ENCODE data around the gene ORMDL2.

ORMDL2 gene

GRCh38 chr12:55817345-55818139 is at the start of gene ORMDL2, which contains the start of gene SARNP:
Gene ORMDL2 (plus strand): TSS chr12:55818041. CDS start chr12:55819000, 959 bp downstream.
Gene SARNP (minus strand): TSS chr12:55817724. CDS start chr12:55817701, 23 bp downstream.
- DNase-seq (ENCODE audit: low read depth in 2 of 2), result peak; percentile 90 to 96

- no peak for DNase-seq (ENCODE audit: low read depth in 2 of 2)
Observed at GRCh38 chr12:55771736-55772135, 46.1 kb upstream of the ORMDL2 start.

- DNase-seq (ENCODE audit: low read depth in 2 of 2), result no peak
Observed at GRCh38 chr12:55777856-55778255, 40.0 kb upstream of the ORMDL2 start.

GRCh38 chr12:55780685-55781084 is 37.2 kb upstream of the ORMDL2 start:
- DNase-seq (ENCODE audit: low read depth in 2 of 2), result no peak

GRCh38 chr12:55788546-55788945 is 29.3 kb upstream of the ORMDL2 start:
- DNase-seq (ENCODE audit: low read depth in 2 of 2), result no peak

GRCh38 chr12:55789171-55789570 is 28.7 kb upstream of the ORMDL2 start:
- no peak for DNase-seq (ENCODE audit: low read depth in 2 of 2)

GRCh38 chr12:55789893-55790292 is 27.9 kb upstream of the ORMDL2 start:
- no peak for DNase-seq (ENCODE audit: low read depth in 2 of 2)

GRCh38 chr12:55795950-55796349 is 21.9 kb upstream of the ORMDL2 start:
- no peak for DNase-seq (ENCODE audit: low read depth in 2 of 2)

- DNase-seq (ENCODE audit: low read depth in 2 of 2), result no peak
Observed at GRCh38 chr12:55797068-55797467, 20.8 kb upstream of the ORMDL2 start.

GRCh38 chr12:55797550-55797949 is 20.3 kb upstream of the ORMDL2 start:
- DNase-seq (ENCODE audit: low read depth in 2 of 2), result no peak

GRCh38 chr12:55806982-55807381 is 10.9 kb upstream of the ORMDL2 start:
- no peak for DNase-seq (ENCODE audit: low read depth in 2 of 2)

GRCh38 chr12:55809274-55809673 is 8.6 kb upstream of the ORMDL2 start:
- DNase-seq (ENCODE audit: low read depth in 2 of 2), result no peak

GRCh38 chr12:55812088-55812487 is 5.8 kb upstream of the ORMDL2 start:
- DNase-seq (ENCODE audit: low read depth in 2 of 2), result no peak

- DNase-seq (ENCODE audit: low read depth in 2 of 2), result no peak
Observed at GRCh38 chr12:55814257-55814656, 3.6 kb upstream of the ORMDL2 start.

- DNase-seq (ENCODE audit: low read depth in 2 of 2), result no peak
Observed at GRCh38 chr12:55815473-55815872, 2.4 kb upstream of the ORMDL2 start.

- DNase-seq (ENCODE audit: low read depth in 2 of 2), result no peak
Observed at GRCh38 chr12:55816881-55817344, 928 bp upstream of the ORMDL2 start.

GRCh38 chr12:55818140-55818728 is 393 bp downstream of the ORMDL2 start:
- no peak for DNase-seq (ENCODE audit: low read depth in 2 of 2)

- no peak for DNase-seq (ENCODE audit: low read depth in 2 of 2)
Observed at GRCh38 chr12:55818886-55819285, 1.0 kb downstream of the ORMDL2 start.

- no peak for DNase-seq (ENCODE audit: low read depth in 2 of 2)
Observed at GRCh38 chr12:55820679-55821078, 2.8 kb downstream of the ORMDL2 start.

- no peak for DNase-seq (ENCODE audit: low read depth in 2 of 2)
Observed at GRCh38 chr12:55822228-55822627, 4.4 kb downstream of the ORMDL2 start.

GRCh38 chr12:55823419-55823818 is 5.6 kb downstream of the ORMDL2 start:
- no peak for DNase-seq (ENCODE audit: low read depth in 2 of 2)

- no peak for DNase-seq (ENCODE audit: low read depth in 2 of 2)
Observed at GRCh38 chr12:55824726-55825125, 6.9 kb downstream of the ORMDL2 start.

GRCh38 chr12:55827806-55828205 is 10.0 kb downstream of the ORMDL2 start:
- no peak for DNase-seq (ENCODE audit: low read depth in 2 of 2)

Measured in activated CD8-positive, alpha-beta memory T cell treated with anti-CD3 and anti-CD28 coated beads for 4 hours (primary cell).